ENCODE results near the gene MSI2.

DNA sequence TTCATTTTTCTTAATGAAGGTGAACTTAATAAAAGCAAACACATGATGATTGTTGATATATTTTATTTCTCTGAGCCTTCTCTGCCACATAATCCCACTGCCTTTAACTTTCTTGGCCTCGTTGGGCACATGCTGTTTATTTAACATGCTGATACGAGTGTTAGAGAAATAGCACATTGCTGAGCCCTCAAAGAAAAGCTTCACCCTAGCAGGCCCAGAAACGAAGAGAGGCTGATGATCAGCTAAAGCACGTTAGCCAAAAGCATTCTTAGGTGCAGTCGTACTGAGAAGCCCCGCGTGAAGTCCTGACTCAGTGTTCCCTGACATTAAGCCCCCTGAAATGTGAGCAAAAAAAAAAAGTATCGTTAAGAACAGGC lies 366.0 kb downstream of the MSI2 start:
- TF ChIP-seq, protein P1, sequence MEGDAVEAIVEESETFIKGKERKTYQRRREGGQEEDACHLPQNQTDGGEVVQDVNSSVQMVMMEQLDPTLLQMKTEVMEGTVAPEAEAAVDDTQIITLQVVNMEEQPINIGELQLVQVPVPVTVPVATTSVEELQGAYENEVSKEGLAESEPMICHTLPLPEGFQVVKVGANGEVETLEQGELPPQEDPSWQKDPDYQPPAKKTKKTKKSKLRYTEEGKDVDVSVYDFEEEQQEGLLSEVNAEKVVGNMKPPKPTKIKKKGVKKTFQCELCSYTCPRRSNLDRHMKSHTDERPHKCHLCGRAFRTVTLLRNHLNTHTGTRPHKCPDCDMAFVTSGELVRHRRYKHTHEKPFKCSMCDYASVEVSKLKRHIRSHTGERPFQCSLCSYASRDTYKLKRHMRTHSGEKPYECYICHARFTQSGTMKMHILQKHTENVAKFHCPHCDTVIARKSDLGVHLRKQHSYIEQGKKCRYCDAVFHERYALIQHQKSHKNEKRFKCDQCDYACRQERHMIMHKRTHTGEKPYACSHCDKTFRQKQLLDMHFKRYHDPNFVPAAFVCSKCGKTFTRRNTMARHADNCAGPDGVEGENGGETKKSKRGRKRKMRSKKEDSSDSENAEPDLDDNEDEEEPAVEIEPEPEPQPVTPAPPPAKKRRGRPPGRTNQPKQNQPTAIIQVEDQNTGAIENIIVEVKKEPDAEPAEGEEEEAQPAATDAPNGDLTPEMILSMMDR (IDR thresholded peaks at IDR 0.05; ENCODE audit: low read depth, low read length, poor library complexity, severe bottlenecking), result no peak
- TF ChIP-seq EZH2phosphoT487 (IDR thresholded peaks at IDR 0.05; ENCODE audit: borderline replicate concordance, low read length), result no peak

Data from DOHH2 (cell line).